Neural crest cell (in vitro differentiated cells): ENCODE measurements around the gene DUSP22. TPM values are rescaled to one million over a fixed set of nuclear protein-coding genes. Genes with fewer than 3 reads are reported as not detected.

ENCODE experiments used
- DNase-seq: peaks from one replicate; pipeline ENCODE4 v3.0.0; 2021; ENCODE audit warnings: low read depth, mixed read lengths, low spot score
- H3K27ac Mint-ChIP-seq: one replicate; pipeline ENCODE4 v1.8.0; 2021; ENCODE audit warnings: mild to moderate bottlenecking, mixed read lengths; ENCODE audit not compliant: unreplicated experiment
- H3K27me3 Mint-ChIP-seq: 2 replicates; pipeline ENCODE4 v1.8.0; 2021; ENCODE audit warnings: low read depth, mild to moderate bottlenecking, mixed read lengths
- H3K36me3 Mint-ChIP-seq: 2 replicates; pipeline ENCODE4 v1.8.0; 2021; ENCODE audit warnings: low read depth, mild to moderate bottlenecking, mixed read lengths
- H3K4me1 Mint-ChIP-seq: 2 replicates; pipeline ENCODE4 v1.8.0; 2021; ENCODE audit warnings: mixed read lengths
- H3K4me3 Mint-ChIP-seq: one replicate; pipeline ENCODE4 v1.8.0; 2021; ENCODE audit warnings: mild to moderate bottlenecking, mixed read lengths
- H3K9me3 Mint-ChIP-seq: 2 replicates; pipeline ENCODE4 v1.8.0; 2021; ENCODE audit warnings: mixed read lengths
- CTCF ChIP-seq: fragments of 200-600 bp; sonication (generic); conservative IDR thresholded peaks from 2 replicates; pipeline ENCODE4 v1.5.0; 2021; ENCODE audit warnings: antibody characterized with exemption, mild to moderate bottlenecking
- total RNA-seq: library from RNA; stranded (reverse); gene quantifications from 2 replicates; pipeline ENCODE4 v1.2.1, GENCODE V29; 2021

DUSP22 gene
- total RNA-seq, 1 donor from 2014 or later: 35.1 TPM

- H3K4me3 Mint-ChIP-seq: no peak overlapping the region
- no peaks in the 10 kb centered on the region for H3K27me3 Mint-ChIP-seq
- peaks cover 17% of the 10 kb centered on the region for H3K36me3 Mint-ChIP-seq
- DNase-seq: no peak
- TF ChIP-seq CTCF: no peak
- H3K27ac Mint-ChIP-seq: peak overlapping the region; percentile 80
- peaks cover 14% of the 10 kb centered on the region for H3K9me3 Mint-ChIP-seq
- H3K4me1 Mint-ChIP-seq: peaks cover 3% of the 10 kb centered on the region
Observed at GRCh38 chr6:360349-360748, 68.1 kb downstream of the DUSP22 start.

GRCh38 chr6:360764-361373, 68.6 kb downstream of the DUSP22 start:
- Mint-ChIP-seq H3K27ac (no peak overlapping the region), H3K9me3 (peaks cover 17% of the 10 kb centered on the region), H3K4me1 (peaks cover 1% of the 10 kb centered on the region), H3K36me3 (peaks cover 19% of the 10 kb centered on the region), H3K27me3 (no peaks in the 10 kb centered on the region), H3K4me3 (no peak overlapping the region)
- TF ChIP-seq CTCF: no peak
- no peak for DNase-seq

- Mint-ChIP-seq H3K4me3 (no peak overlapping the region), H3K4me1 (no peaks in the 10 kb centered on the region), H3K9me3 (peaks cover 17% of the 10 kb centered on the region), H3K27ac (no peak overlapping the region), H3K27me3 (peaks cover 3% of the 10 kb centered on the region), H3K36me3 (peaks cover 19% of the 10 kb centered on the region)
- no peak for DNase-seq
- no peak for TF ChIP-seq CTCF
Observed at GRCh38 chr6:361411-362132, 69.3 kb downstream of the DUSP22 start.

- Mint-ChIP-seq H3K4me3 (no peak overlapping the region), H3K4me1 (no peaks in the 10 kb centered on the region), H3K9me3 (peaks cover 17% of the 10 kb centered on the region), H3K36me3 (peaks cover 19% of the 10 kb centered on the region), H3K27ac (no peak overlapping the region), H3K27me3 (peaks cover 7% of the 10 kb centered on the region)
- no peak for DNase-seq
- no peak for TF ChIP-seq CTCF
Observed at GRCh38 chr6:362231-362923, 70.1 kb downstream of the DUSP22 start.

GRCh38 chr6:362924-363249, 70.6 kb downstream of the DUSP22 start:
- peaks cover 22% of the 10 kb centered on the region for H3K36me3 Mint-ChIP-seq
- H3K27me3 Mint-ChIP-seq: peaks cover 11% of the 10 kb centered on the region
- no peak for DNase-seq
- H3K4me3 Mint-ChIP-seq: no peak overlapping the region
- no peak overlapping the region for H3K27ac Mint-ChIP-seq
- H3K9me3 Mint-ChIP-seq: peaks cover 21% of the 10 kb centered on the region
- TF ChIP-seq CTCF: no peak
- H3K4me1 Mint-ChIP-seq: no peaks in the 10 kb centered on the region
